Activated CD8-positive, alpha-beta T cell treated with anti-CD3 and anti-CD28 coated beads for 36 hours (primary cell): ENCODE measurements around the gene VDR. TPM values are rescaled to one million over a fixed set of nuclear protein-coding genes. Genes with fewer than 3 reads are reported as not detected.

Source experiments
- ATAC-seq: fragments of 200-7000 bp; cut with Tn5 transposase; one replicate; pipeline ENCODE4 v1.10.0; 2021; ENCODE audit warnings: mild to moderate bottlenecking, moderate library complexity
- CTCF ChIA-PET: fragments of 350-600 bp; sonication (Branson Sonifier 250); formaldehyde crosslinking; loops from one replicate; lab custom pipeline; 2021; ENCODE audit warnings: antibody characterized with exemption; lab: Charles Lee
- POLR2A ChIA-PET: fragments of 350-600 bp; sonication (Branson Sonifier 250); formaldehyde crosslinking; loops from one replicate; lab custom pipeline; 2021; ENCODE audit warnings: antibody characterized with exemption; lab: Charles Lee
- DNase-seq: peaks from one replicate; pipeline ENCODE4 v3.0.0-alpha.2; 2020
- H3K27ac Mint-ChIP-seq: one replicate; pipeline ENCODE4 v1.8.0; 2021; ENCODE audit warnings: mild to moderate bottlenecking, mixed read lengths
- H3K27me3 Mint-ChIP-seq: one replicate; pipeline ENCODE4 v1.8.0; 2021; ENCODE audit warnings: mixed read lengths
- H3K36me3 Mint-ChIP-seq: one replicate; pipeline ENCODE4 v1.8.0; 2021; ENCODE audit warnings: low read depth, mixed read lengths
- H3K4me1 Mint-ChIP-seq: one replicate; pipeline ENCODE4 v1.8.0; 2021; ENCODE audit warnings: low read depth, mixed read lengths
- H3K4me3 Mint-ChIP-seq: one replicate; pipeline ENCODE4 v1.8.0; 2021; ENCODE audit warnings: mild to moderate bottlenecking, moderate library complexity, mixed read lengths
- H3K9me3 Mint-ChIP-seq: one replicate; pipeline ENCODE4 v1.8.0; 2021; ENCODE audit warnings: mixed read lengths
- intact Hi-C: fragments of 100-400 bp; cut with micrococcal nuclease; formaldehyde crosslinking; loops from one replicate; pipeline ENCODE4 v1.10.0; 2022
- total RNA-seq, 2 experiments: library from RNA; stranded (reverse); gene quantifications; one replicate each; pipeline ENCODE4 v1.2.3, GENCODE V29; 2021
- TF ChIP-seq, protein P1 (sequence below): fragments of 200-600 bp; IDR thresholded peaks from one replicate; pipeline ENCODE4 v1.8.0; 2022; ENCODE audit warnings: antibody characterized with exemption, mild to moderate bottlenecking

The VDR gene
- total RNA-seq, 2 experiments from 2014 or later = 84.6 to 86.4 TPM

DNA sequence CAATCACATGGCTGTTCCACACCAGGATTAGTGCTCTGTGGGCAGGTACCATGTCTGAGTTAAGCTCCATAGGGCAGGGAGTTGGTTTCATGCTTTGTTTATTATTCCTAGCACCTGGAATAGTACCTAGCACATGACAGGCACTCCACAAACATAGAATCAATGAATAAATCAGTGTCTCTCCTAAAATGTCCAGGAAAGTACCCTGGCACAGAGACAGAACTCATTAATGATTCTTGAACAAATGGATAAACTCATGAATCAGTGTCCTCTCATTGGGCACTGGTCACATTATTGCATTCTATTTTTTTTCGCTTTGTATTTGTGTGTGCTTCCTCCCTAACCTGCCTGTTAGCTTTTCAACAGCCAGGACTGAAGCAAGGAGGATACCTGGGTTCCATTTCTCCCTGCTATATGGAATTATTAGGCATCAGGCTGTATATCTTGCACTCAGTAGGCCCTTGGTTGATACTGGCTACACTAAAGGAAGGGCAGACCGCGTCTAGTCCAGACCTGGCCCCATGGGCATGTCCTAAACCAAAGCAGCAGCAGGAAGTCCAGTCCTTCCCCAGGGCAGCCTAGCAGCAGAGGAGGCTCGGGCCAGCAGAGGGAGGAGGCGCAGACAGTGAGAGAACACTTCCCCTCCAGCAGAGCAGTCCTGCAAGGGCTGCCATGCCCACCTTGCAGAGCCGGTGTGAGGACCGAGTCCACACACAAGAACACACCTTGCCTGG is 103.5 kb downstream of the VDR start:
- H3K27ac Mint-ChIP-seq = peak overlapping the region; percentile 98
- ChIA-PET POLR2A (interaction anchor here (0.8 to 37.9 kb wide), 15 partner anchors 9 to 170 kb away, joined by 3 to 904 read pairs (median 4); partner anchors contain the start of gene HDAC7), CTCF (interaction anchor here (0.9 to 19.8 kb wide), 15 partner anchors 9 to 86 kb away, joined by 3 to 624 read pairs (median 8); partner anchors contain the start of gene HDAC7)
- no peaks in the 10 kb centered on the region for H3K9me3 Mint-ChIP-seq
- intact Hi-C loops = loop anchor here (5.0 kb wide), 1 partner anchor 36 kb away; no protein-coding TSS in a partner anchor
- TF ChIP-seq, protein P1, sequence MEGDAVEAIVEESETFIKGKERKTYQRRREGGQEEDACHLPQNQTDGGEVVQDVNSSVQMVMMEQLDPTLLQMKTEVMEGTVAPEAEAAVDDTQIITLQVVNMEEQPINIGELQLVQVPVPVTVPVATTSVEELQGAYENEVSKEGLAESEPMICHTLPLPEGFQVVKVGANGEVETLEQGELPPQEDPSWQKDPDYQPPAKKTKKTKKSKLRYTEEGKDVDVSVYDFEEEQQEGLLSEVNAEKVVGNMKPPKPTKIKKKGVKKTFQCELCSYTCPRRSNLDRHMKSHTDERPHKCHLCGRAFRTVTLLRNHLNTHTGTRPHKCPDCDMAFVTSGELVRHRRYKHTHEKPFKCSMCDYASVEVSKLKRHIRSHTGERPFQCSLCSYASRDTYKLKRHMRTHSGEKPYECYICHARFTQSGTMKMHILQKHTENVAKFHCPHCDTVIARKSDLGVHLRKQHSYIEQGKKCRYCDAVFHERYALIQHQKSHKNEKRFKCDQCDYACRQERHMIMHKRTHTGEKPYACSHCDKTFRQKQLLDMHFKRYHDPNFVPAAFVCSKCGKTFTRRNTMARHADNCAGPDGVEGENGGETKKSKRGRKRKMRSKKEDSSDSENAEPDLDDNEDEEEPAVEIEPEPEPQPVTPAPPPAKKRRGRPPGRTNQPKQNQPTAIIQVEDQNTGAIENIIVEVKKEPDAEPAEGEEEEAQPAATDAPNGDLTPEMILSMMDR = no peak
- no peak overlapping the region for H3K4me3 Mint-ChIP-seq
- H3K4me1 Mint-ChIP-seq = peaks cover 80% of the 10 kb centered on the region
- peaks cover 76% of the 10 kb centered on the region for H3K36me3 Mint-ChIP-seq
- H3K27me3 Mint-ChIP-seq = no peaks in the 10 kb centered on the region
- no peak for DNase-seq
- no peak for ATAC-seq

DNA sequence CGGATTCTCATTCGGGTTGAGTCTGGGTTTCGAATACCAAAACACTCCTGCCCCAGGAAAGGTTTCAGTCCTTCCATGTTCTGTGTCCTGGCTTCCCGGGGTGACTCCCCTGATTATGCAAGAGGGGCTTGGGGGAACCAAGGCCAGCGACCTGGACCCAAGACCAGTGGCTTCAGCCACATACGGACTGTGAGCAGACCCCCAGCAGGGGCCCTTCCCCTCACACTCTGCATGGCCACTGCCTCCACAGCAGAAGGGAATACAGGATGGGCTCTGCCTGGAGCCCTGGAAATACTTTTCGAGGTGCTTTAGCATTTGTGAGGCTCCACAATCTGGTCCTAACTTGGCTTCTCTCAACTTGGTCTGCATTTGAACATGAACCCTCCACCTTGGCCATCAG is 104.2 kb downstream of the VDR start:
- CTCF ChIA-PET = interaction anchor here (0.9 to 19.8 kb wide), 6 partner anchors 21 to 68 kb away, joined by 3 to 624 read pairs (median 6); no protein-coding TSS in a partner anchor
- DNase-seq (no peak), ATAC-seq (no peak)
- Mint-ChIP-seq H3K9me3 (no peaks in the 10 kb centered on the region), H3K4me3 (no peak overlapping the region), H3K27ac (peak overlapping the region; percentile 72), H3K27me3 (no peaks in the 10 kb centered on the region), H3K4me1 (peaks cover 72% of the 10 kb centered on the region), H3K36me3 (peaks cover 69% of the 10 kb centered on the region)
- intact Hi-C loops = loop anchor here (5.0 kb wide), 1 partner anchor 37 kb away; no protein-coding TSS in a partner anchor
- POLR2A ChIA-PET = interaction anchor here (0.9 to 37.9 kb wide), 9 partner anchors 10 to 34 kb away, joined by 3 to 904 read pairs (median 6); partner anchors contain the start of gene HDAC7
- TF ChIP-seq, protein P1 = no peak

DNA sequence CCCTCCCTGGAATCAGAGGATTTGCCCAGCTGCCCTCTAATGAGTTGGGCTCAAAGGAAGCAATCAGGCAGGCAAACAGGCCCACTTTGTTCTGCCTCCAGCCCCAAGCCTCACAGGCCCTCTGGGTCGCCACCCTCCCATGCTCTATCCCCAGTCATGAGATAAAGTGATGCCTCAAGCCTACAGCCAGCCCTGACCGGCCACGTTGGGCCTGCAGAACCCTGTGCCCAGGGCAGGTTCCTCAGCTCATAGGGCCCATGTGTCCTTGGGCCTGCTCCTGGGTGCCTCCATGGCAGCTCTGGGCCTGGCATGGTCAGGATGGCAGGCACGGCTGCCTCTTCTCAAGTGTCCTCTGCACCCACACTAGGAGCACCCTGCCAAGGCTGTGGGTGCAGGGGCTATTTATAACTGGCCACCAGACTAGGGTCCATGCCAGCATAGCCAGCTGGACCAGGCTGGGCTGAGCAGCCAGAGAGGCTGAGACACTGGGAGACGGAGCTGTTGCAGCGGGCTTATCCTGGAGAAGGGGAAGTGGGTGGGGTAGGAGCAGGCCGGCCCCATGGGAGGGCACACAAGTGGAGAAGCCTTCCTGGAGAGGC is 105.3 kb downstream of the VDR start:
- DNase-seq (no peak), ATAC-seq (no peak)
- no peak overlapping the region for H3K4me3 Mint-ChIP-seq
- H3K36me3 Mint-ChIP-seq = peaks cover 65% of the 10 kb centered on the region
- no peaks in the 10 kb centered on the region for H3K9me3 Mint-ChIP-seq
- POLR2A ChIA-PET = interaction anchor here (1.0 to 37.9 kb wide), 5 partner anchors 9 to 35 kb away, joined by 3 to 904 read pairs (median 4); no protein-coding TSS in a partner anchor
- CTCF ChIA-PET = interaction anchor here (0.9 to 19.8 kb wide), 7 partner anchors 9 to 69 kb away, joined by 3 to 624 read pairs (median 4); no protein-coding TSS in a partner anchor
- H3K27me3 Mint-ChIP-seq = no peaks in the 10 kb centered on the region
- intact Hi-C loops = no loop called here
- peak overlapping the region; percentile 78 for H3K27ac Mint-ChIP-seq
- H3K4me1 Mint-ChIP-seq = peaks cover 61% of the 10 kb centered on the region
- TF ChIP-seq, protein P1 = no peak

DNA sequence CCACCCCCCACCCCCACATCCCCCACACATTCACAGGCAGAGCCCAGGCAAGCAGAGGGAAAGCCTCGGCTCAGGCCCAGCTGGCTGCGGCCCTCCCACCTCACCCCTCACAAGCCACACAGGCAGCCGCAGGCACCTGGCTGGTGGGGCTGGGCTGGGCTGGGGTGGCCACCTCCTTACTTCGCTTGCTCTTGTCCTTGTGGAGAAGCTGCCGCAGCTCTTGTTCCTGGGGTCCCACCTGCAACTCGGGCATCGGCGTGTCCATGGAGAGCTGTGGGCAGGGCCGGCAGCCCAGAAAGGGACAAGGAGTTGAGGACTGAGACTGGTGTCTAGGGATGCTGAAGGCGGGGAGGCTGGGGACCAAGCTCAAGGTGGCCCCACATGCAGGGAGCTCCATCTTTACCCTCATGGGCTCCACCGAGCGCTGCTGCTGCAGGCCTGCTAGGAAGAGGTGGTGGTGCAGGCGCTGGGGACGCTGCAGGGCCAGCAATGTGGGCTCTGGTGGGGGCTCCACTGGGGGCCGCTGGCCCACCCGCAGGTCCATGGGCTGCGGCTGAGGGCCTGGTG is 106.3 kb downstream of the VDR start:
- H3K27me3 Mint-ChIP-seq = no peaks in the 10 kb centered on the region
- TF ChIP-seq, protein P1 = no peak
- H3K36me3 Mint-ChIP-seq = peaks cover 63% of the 10 kb centered on the region
- ATAC-seq (no peak), DNase-seq (no peak)
- intact Hi-C loops = no loop called here
- no peaks in the 10 kb centered on the region for H3K9me3 Mint-ChIP-seq
- peaks cover 51% of the 10 kb centered on the region for H3K4me1 Mint-ChIP-seq
- no peak overlapping the region for H3K4me3 Mint-ChIP-seq
- peak overlapping the region; percentile 78 for H3K27ac Mint-ChIP-seq
- CTCF ChIA-PET = interaction anchor here (1.0 to 19.8 kb wide), 10 partner anchors 9 to 89 kb away, joined by 3 to 624 read pairs (median 6); no protein-coding TSS in a partner anchor
- POLR2A ChIA-PET = interaction anchor here (0.8 to 37.9 kb wide), 6 partner anchors 9 to 36 kb away, joined by 3 to 904 read pairs (median 4); no protein-coding TSS in a partner anchor
